GM12801 (cell line): ENCODE data around the gene FGF3.

ENCODE experiments used
- TF ChIP-seq, protein P1 (sequence below): IDR thresholded peaks from one replicate; pipeline ENCODE4 v1.5.1; 2011; ENCODE audit warnings: control low read depth; ENCODE audit not compliant: insufficient read length; ENCODE audit errors: extremely low read depth

FGF3 gene

DNA sequence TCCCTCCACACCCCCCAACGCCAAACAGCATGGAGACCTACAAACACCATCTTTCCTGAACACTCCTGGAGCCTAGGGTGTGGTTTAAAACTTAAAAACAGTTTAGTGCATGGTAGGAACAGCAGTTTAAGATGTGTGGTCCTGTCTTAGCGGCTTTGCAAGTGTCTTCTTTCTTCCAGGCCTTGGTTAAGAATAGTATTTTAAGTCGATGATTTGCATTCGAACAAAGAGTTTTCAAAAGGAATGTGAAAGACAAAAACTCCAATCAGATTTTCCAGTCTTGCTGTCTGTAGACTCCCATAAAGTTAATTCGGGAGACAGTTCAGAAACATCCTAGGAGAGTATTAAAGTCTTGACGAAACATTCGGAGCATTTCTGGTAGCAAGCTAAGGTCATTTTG, 47.8 kb downstream of the FGF3 start:
- TF ChIP-seq, protein P1, sequence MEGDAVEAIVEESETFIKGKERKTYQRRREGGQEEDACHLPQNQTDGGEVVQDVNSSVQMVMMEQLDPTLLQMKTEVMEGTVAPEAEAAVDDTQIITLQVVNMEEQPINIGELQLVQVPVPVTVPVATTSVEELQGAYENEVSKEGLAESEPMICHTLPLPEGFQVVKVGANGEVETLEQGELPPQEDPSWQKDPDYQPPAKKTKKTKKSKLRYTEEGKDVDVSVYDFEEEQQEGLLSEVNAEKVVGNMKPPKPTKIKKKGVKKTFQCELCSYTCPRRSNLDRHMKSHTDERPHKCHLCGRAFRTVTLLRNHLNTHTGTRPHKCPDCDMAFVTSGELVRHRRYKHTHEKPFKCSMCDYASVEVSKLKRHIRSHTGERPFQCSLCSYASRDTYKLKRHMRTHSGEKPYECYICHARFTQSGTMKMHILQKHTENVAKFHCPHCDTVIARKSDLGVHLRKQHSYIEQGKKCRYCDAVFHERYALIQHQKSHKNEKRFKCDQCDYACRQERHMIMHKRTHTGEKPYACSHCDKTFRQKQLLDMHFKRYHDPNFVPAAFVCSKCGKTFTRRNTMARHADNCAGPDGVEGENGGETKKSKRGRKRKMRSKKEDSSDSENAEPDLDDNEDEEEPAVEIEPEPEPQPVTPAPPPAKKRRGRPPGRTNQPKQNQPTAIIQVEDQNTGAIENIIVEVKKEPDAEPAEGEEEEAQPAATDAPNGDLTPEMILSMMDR, result no peak

DNA sequence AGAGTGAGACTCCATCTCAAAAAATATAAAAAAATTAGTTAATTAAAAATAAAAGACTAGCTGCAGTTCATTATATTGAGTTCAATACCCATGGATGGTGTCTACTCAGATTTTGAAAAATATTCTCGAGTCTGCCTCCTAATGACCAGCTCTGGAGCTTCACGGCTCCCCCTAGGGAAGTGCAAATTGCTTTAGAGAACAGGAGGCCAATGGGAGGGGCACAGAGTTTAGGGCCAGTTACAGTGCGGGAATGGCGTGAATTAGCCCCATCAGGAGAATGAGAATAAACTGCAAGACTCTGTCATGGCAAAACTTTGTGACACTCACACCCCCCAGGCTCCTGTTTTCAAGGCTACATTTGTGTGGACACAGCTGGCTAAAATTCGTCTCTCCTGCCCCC, 48.7 kb downstream of the FGF3 start:
- TF ChIP-seq, protein P1, result no peak

DNA sequence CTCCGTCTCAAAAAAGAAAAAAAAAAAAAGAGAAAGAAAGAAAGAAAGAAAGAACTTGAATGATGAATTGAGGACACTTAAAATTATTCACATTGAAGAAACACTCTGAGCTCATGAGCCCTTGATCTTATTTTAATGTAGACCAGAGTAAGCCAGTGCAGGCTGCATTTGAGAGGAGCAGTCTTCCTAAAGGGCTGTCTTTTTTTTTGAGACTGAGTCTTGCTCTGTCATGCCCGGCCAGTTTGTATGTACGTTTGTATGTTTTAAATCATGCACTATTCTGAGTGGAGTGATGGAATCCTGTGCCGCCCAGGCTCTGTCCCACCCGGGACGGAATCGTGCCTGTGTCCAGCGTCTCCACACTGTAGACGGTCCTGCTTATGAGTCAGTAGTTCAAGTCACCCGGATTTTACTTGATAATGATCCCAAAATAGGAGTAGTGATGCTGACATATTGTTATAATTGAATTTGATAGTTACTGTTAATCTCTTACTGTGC, 53.7 kb downstream of the FGF3 start:
- TF ChIP-seq, protein P1, result no peak

DNA sequence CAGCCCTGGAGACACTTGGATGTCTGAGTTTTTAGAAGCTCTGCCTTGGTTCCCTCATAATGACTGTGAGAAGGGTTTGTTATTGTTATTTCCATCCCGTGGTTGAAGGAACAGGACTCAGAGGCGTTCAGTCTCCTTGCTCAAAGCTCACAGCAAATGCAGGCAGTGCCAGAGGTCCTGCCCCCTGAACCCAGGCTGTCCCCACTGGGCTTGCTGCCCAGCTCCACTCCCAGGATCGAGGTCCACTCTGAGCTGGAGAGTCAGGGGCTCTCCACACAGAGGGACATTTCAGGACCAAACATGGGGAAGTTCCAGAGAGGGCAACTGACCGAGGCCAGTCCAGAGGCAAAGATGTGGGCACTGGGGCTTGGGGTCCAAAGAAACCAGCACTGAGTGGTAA, 58.9 kb downstream of the FGF3 start:
- TF ChIP-seq, protein P1, result no peak
